ENCODE results near the gene EIF4ENIF1. TPM values are rescaled to one million over a fixed set of nuclear protein-coding genes. Genes with fewer than 3 reads are reported as not detected.

The EIF4ENIF1 gene
- total RNA-seq, 1 experiment from 2014 or later, result 36.3 TPM

DNA sequence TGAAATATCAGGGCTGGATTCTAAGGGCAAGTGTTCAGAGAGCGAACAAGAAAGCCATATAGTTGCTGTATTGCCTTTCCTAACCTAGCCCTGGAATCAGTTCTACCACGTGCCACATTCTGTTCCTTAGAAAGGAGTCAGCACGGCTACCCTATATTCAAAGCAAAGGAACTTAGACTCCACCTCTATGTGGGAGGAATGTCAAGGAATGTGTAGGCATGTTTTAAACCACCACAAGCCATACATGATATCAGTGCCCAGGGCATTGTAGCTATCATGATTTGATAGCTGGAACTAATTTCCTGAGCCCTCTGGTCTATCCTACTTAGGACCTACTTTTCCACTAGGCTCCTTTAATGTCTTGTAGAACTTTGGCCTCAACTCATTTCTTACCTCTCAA is 2.5 kb upstream of the EIF4ENIF1 start:
- WGBS (ENCODE audit: extremely low coverage, insufficient read length, low lambda C conversion rate), result no CpG with 5 or more reads among the region's 3 CpGs
- Mint-ChIP-seq H3K27ac (peak overlapping the region in 1 of 3 experiments; percentile 71; a peak in 1 of 7 replicates), H3K9me3 (peaks cover 2 to 4% of the 10 kb centered on the region in 2 experiments; a peak in 4 of 5 replicates), H3K4me1 (peaks cover 39 to 41% of the 10 kb centered on the region in 2 experiments), H3K36me3 (ENCODE audit: insufficient read depth in 1 of 3, low read depth in 3 of 3) (peaks cover 2 to 16% (median 11%) of the 10 kb centered on the region in 3 experiments), H3K4me3 (no peak overlapping the region), H3K27me3 (ENCODE audit: low read depth) (peaks cover 10% of the 10 kb centered on the region)
- no peak overlapping the region for H4K91ac ChIP-seq (ENCODE audit: insufficient read length, low read depth, low read length)
- DNase-seq, result no peak
- H2BK12ac ChIP-seq (ENCODE audit: insufficient read length, low read depth, low read length), result no peak overlapping the region
- H2BK5ac ChIP-seq (ENCODE audit: insufficient read length, low read length), result no peak overlapping the region
- no peak overlapping the region for H2BK120ac ChIP-seq (ENCODE audit: low read depth, low read length, poor library complexity, severe bottlenecking)
- no peak overlapping the region for H2AFZ ChIP-seq (ENCODE audit: low read length)
- TF ChIP-seq, protein P1, sequence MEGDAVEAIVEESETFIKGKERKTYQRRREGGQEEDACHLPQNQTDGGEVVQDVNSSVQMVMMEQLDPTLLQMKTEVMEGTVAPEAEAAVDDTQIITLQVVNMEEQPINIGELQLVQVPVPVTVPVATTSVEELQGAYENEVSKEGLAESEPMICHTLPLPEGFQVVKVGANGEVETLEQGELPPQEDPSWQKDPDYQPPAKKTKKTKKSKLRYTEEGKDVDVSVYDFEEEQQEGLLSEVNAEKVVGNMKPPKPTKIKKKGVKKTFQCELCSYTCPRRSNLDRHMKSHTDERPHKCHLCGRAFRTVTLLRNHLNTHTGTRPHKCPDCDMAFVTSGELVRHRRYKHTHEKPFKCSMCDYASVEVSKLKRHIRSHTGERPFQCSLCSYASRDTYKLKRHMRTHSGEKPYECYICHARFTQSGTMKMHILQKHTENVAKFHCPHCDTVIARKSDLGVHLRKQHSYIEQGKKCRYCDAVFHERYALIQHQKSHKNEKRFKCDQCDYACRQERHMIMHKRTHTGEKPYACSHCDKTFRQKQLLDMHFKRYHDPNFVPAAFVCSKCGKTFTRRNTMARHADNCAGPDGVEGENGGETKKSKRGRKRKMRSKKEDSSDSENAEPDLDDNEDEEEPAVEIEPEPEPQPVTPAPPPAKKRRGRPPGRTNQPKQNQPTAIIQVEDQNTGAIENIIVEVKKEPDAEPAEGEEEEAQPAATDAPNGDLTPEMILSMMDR (conservative IDR thresholded peaks at IDR 0.05), result no peak
- no peaks in the 10 kb centered on the region; the same call in 1 of the 2 replicates for H3K4me1 ChIP-seq (ENCODE audit: insufficient read depth, low read length)
- H3K23me2 ChIP-seq (ENCODE audit: insufficient read length, low read depth, low read length, poor library complexity, severe bottlenecking), result peaks cover 12% of the 10 kb centered on the region
- H3K4me2 ChIP-seq (ENCODE audit: insufficient read depth, insufficient read length, low read length), result no peak overlapping the region
- no peak overlapping the region for H3K27ac ChIP-seq (ENCODE audit: insufficient read length, low read depth, low read length)
- H2BK20ac ChIP-seq (ENCODE audit: low read depth, low read length, poor library complexity, severe bottlenecking), result no peak overlapping the region
- H3K9ac ChIP-seq (ENCODE audit: extremely low read depth, insufficient read length, low read length), result no peak overlapping the region
- no peak overlapping the region for H3K18ac ChIP-seq (ENCODE audit: insufficient read length, low read depth, low read length)
- H3K27me3 ChIP-seq (ENCODE audit: insufficient read depth, low read length), result no peaks in the 10 kb centered on the region
- no peak overlapping the region for H3T11ph ChIP-seq (ENCODE audit: low read length)
- H3K23ac ChIP-seq (ENCODE audit: insufficient read length, low read depth, low read length), result no peak overlapping the region
- H2BK15ac ChIP-seq (ENCODE audit: low read depth, low read length), result no peak overlapping the region
- 0 out of 2 replicates have a peak, but pooled peaks cover under 1% of the 10 kb centered on the region for H3K79me2 ChIP-seq (ENCODE audit: insufficient read depth, low read length)
- no peak overlapping the region for H3K56ac ChIP-seq (ENCODE audit: insufficient read length, low read depth, low read length)
- no peak overlapping the region for H3K14ac ChIP-seq (ENCODE audit: insufficient read depth, low read length)
- no peaks in the 10 kb centered on the region for H3K9me3 ChIP-seq (ENCODE audit: control insufficient read depth, low read depth, low read length)
- H4K8ac ChIP-seq (replicated peaks; ENCODE audit: insufficient read length, low read depth, low read length), result no peak overlapping the region
- no peak overlapping the region for H4K5ac ChIP-seq (ENCODE audit: insufficient read length, low read depth, low read length)
- H3K4ac ChIP-seq (ENCODE audit: low read depth, low read length), result no peak overlapping the region
- no peaks in the 10 kb centered on the region for H3K79me1 ChIP-seq (ENCODE audit: insufficient read depth, low read depth, low read length, poor library complexity, severe bottlenecking)
- H4K20me1 ChIP-seq (ENCODE audit: control insufficient read depth, insufficient read depth, insufficient read length), result no peaks in the 10 kb centered on the region
- no peak overlapping the region for H2AK5ac ChIP-seq (ENCODE audit: insufficient read length, low read length)

Measured in H9 (cell line).